CD4-positive, alpha-beta T cell treated with Interleukin-12 subunit alpha and Interleukin-12 subunit beta, for 1 hour (primary cell): Measurements from ENCODE around the gene TUBGCP5.

ENCODE experiments used
- DNase-seq: peaks from one replicate; pipeline ENCODE4 v3.0.0-alpha.2; 2020

The TUBGCP5 gene

DNA sequence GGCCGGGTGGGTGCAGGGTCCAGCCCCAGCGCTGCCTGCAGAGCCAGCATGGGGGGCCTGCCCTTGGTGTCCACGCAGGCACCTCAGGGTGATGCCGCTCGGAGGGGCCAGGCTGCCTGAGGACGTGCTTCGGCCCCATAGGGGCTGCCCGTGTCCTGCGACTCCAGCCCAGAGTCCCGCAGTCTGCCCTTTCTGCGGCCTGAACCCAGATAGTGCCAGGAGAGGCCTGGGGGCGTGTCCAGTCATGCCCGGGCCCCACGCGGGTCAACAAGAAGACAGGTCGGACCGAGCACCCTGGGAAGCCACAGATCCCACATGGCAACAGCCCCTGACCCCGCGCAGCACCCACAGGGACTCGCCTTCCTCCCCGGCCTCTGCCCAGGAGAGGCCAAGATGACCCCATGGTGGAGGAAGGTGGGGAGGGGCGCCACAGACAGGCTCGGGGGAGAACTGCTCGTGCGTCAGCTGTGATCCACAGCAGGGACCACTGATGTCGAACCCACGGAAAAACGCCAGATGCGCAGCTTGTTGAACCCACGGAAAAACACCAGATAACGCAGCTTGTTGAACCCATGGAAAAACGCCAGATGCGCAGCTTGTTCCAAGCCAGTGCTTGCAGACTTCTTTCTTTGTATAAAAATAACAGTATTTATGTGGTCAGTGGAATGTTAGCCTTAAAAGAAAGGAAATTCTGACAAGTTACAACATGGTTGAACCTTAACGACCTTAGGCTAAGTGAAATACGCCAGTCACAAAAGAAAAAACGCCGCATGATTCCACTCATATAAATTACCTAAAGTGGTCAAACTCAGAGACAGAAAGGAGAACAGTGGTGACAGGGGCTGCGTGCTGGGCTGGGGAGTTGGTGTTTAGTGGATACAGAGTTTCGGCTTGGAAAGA is 87.7 kb downstream of the TUBGCP5 start:
- DNase-seq: no peak

DNA sequence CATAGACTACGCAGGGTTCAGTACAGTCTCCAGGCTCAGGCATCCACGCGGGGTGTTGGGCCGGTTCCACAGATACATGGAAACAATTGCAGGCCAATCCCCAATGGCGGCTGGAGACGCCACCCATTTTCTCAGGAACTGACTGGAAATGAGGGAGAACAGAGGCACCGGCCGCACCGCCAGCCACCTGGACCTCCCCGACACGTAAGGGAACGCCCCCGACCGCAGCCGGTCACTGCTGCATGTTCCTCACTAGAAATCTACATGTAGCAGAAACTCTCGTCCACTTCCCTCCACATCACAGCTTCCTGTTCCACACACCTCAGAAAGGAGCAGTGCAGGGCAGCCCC is 88.4 kb downstream of the TUBGCP5 start:
- DNase-seq: no peak

DNA sequence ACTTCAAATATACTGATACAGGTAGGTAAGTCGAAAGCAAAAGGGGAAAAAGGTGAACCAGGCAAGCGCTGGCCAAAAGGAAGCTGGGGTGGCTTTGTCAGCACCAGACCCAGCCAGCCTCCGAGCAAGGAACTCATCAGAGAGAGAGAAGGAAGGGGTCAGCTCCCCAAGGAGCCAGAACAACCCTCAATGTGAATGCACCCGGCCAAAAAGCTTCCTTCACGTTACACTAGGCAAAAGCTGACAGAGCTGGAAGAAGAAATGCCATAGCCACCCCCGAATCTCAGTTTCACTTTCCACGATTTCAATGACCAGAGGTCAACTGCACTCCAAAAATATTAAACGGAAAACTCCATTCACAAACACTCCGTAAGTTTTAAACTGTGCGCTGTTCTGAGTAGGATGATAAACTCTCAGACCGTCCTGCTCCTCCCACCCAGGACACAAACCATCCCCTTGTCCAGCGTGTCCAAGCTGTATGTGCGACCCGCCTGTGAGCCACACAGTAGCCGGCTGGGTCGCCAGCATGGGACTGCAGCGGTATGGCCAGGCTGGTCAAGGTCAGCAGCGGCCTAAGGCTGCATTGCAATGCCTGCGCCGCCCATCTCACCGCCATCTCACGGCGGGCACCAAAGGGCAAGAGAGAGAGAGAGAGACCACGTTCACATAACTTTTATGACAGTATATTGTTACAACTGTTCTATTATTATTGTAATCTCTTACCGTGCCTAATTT is 88.9 kb downstream of the TUBGCP5 start:
- DNase-seq: no peak
